Measurements from ENCODE around the gene ACOT6.
A peak's percentile ranks its signal among the peaks of the same experiment; 100 is the strongest.
"Not testable (repeated sequence)": the region's sequence is repeated elsewhere in the genome, so short reads cannot be mapped to it uniquely, and the experiment has no call there.

Gene ACOT6

GRCh38 chr14:73612339-73613045, at the start of gene ACOT6:
Gene ACOT6, plus strand, starts transcription at chr14:73612517. Its CDS starts 55 bp downstream, at chr14:73612572.
- DNase-seq = peak; percentile 18

- DNase-seq = not testable (repeated sequence)
Observed at GRCh38 chr14:73562696-73563095, 49.6 kb upstream of the ACOT6 start.

GRCh38 chr14:73566431-73566830, 45.9 kb upstream of the ACOT6 start:
- not testable (repeated sequence) for DNase-seq

- not testable (repeated sequence) for DNase-seq
Observed at GRCh38 chr14:73566935-73567334, 45.4 kb upstream of the ACOT6 start.

- no peak for DNase-seq
Observed at GRCh38 chr14:73567358-73567757, 45.0 kb upstream of the ACOT6 start.

- DNase-seq = no peak
Observed at GRCh38 chr14:73567951-73568885, 44.1 kb upstream of the ACOT6 start.

GRCh38 chr14:73568886-73569184, 43.5 kb upstream of the ACOT6 start:
- not testable (repeated sequence) for DNase-seq

GRCh38 chr14:73569185-73569958, 42.9 kb upstream of the ACOT6 start, which contains the start of gene ACOT2:
Gene ACOT2, plus strand, starts transcription at chr14:73569213. Its CDS starts 28 bp downstream, at chr14:73569241.
- DNase-seq = peak; percentile 41

- peak; percentile 16 for DNase-seq
Observed at GRCh38 chr14:73570913-73571312, 41.4 kb upstream of the ACOT6 start.

- DNase-seq = not testable (repeated sequence)
Observed at GRCh38 chr14:73573034-73573433, 39.3 kb upstream of the ACOT6 start.

- not testable (repeated sequence) for DNase-seq
Observed at GRCh38 chr14:73573740-73574139, 38.6 kb upstream of the ACOT6 start.

GRCh38 chr14:73574251-73574650, 38.1 kb upstream of the ACOT6 start:
- DNase-seq = not testable (repeated sequence)

- no peak for DNase-seq
Observed at GRCh38 chr14:73576391-73576790, 35.9 kb upstream of the ACOT6 start.

GRCh38 chr14:73577214-73577613, 35.1 kb upstream of the ACOT6 start:
- not testable (repeated sequence) for DNase-seq

GRCh38 chr14:73582102-73582979, 30.0 kb upstream of the ACOT6 start:
- DNase-seq = not testable (repeated sequence)

GRCh38 chr14:73588695-73589094, 23.6 kb upstream of the ACOT6 start:
- DNase-seq = no peak

GRCh38 chr14:73589116-73589515, 23.2 kb upstream of the ACOT6 start:
- DNase-seq = no peak

GRCh38 chr14:73590673-73591004, 21.7 kb upstream of the ACOT6 start:
- DNase-seq = not testable (repeated sequence)

GRCh38 chr14:73591690-73592449, 20.4 kb upstream of the ACOT6 start, which contains the start of gene ACOT4:
Gene ACOT4, plus strand, starts transcription at chr14:73591873. Its CDS starts 87 bp downstream, at chr14:73591960.
- DNase-seq = peak; percentile 8

- no peak for DNase-seq
Observed at GRCh38 chr14:73594491-73594890, 17.8 kb upstream of the ACOT6 start.

- DNase-seq = no peak
Observed at GRCh38 chr14:73599499-73599898, 12.8 kb upstream of the ACOT6 start.

All from NCI-H748 treated with DMSO at 0.1 percent for 48 hours (cell line).